HepG2 (cell line): Measurements from ENCODE around the gene HNF1B. TPM values are rescaled to one million over a fixed set of nuclear protein-coding genes. Genes with fewer than 3 reads are reported as not detected.

Experiments
- ARID2 ChIP-seq: sonication (generic); formaldehyde crosslinking; IDR thresholded peaks from 2 replicates; pipeline ENCODE4 v1.8.1; 2022; ENCODE audit warnings: mild to moderate bottlenecking, missing genetic modification reagents, borderline replicate concordance
- EED ChIP-seq: sonication (generic); formaldehyde crosslinking; IDR thresholded peaks from 2 replicates; pipeline ENCODE4 v1.5.0; 2020; ENCODE audit warnings: mild to moderate bottlenecking, missing genetic modification reagents
- EHMT2 ChIP-seq: fragments of 200-600 bp; sonication (generic); IDR thresholded peaks from 2 replicates; pipeline ENCODE4 v1.7.0; 2017; ENCODE audit warnings: antibody characterized with exemption, low read depth, low read length, borderline replicate concordance
- ELF4 ChIP-seq: sonication (generic); formaldehyde crosslinking; IDR thresholded peaks from 2 replicates; pipeline ENCODE4 v1.5.0; 2020; ENCODE audit warnings: missing genetic modification reagents, mild to moderate bottlenecking, moderate library complexity, borderline replicate concordance
- FOXA1 ChIP-seq, 2 experiments: fragments of 450-650 bp in 1 of 2; sonication (generic) in 1 of 2; formaldehyde crosslinking in 1 of 2; IDR thresholded peaks; 2 replicates each; pipeline versions ENCODE4 v1.4.0 to v1.6.1; 2016 to 2020; ENCODE audit warnings: missing genetic modification reagents in 1 of 2
- JUND ChIP-seq: sonication (generic); formaldehyde crosslinking; IDR thresholded peaks from 2 replicates; pipeline ENCODE4 v1.8.0; 2022; ENCODE audit warnings: mild to moderate bottlenecking, missing genetic modification reagents
- KMT2A ChIP-seq: sonication (generic); formaldehyde crosslinking; IDR thresholded peaks from 2 replicates; pipeline ENCODE4 v1.4.0; 2020; ENCODE audit warnings: missing genetic modification reagents
- NCOR1 ChIP-seq: fragments of 200-600 bp; sonication (generic); IDR thresholded peaks from 2 replicates; pipeline ENCODE4 v1.7.0; 2017; ENCODE audit warnings: antibody characterized with exemption, low read length, borderline replicate concordance
- PAF1 ChIP-seq: IDR thresholded peaks from 2 replicates; pipeline ENCODE4 v1.6.1; 2016; ENCODE audit warnings: missing genetic modification reagents, missing compliant biosample characterization
- PCBP2 ChIP-seq: fragments of 200-400 bp; formaldehyde crosslinking; optimal IDR thresholded peaks from 2 replicates; pipeline ENCODE3; 2018; ENCODE audit warnings: low read length, low read depth; ENCODE audit not compliant: poor library complexity, severe bottlenecking
- POLR2A ChIP-seq, 2 experiments: IDR thresholded peaks; 2 replicates each; pipeline ENCODE4 v1.6.1; 2011; ENCODE audit warnings: low read depth in 2 of 2, low read length in 2 of 2, mild to moderate bottlenecking in 1 of 2, moderate library complexity in 1 of 2; ENCODE audit not compliant: insufficient read depth in 1 of 2
- PRPF4 ChIP-seq: fragments of 200-400 bp; formaldehyde crosslinking; IDR thresholded peaks from 2 replicates; pipeline ENCODE4 v1.6.1; 2016; ENCODE audit warnings: low read length, low read depth; ENCODE audit not compliant: poor library complexity, severe bottlenecking
- SCMH1 ChIP-seq: sonication (generic); formaldehyde crosslinking; IDR thresholded peaks from 2 replicates; pipeline ENCODE4 v1.9.0; 2021; ENCODE audit warnings: missing genetic modification reagents, mild to moderate bottlenecking, borderline replicate concordance
- SOX5 ChIP-seq: IDR thresholded peaks from 2 replicates; pipeline ENCODE4 v1.6.1; 2016; ENCODE audit warnings: borderline replicate concordance
- SRF ChIP-seq: IDR thresholded peaks from 2 replicates; pipeline ENCODE4 v1.6.1; 2011; ENCODE audit warnings: mild to moderate bottlenecking, low read depth, low read length, moderate library complexity
- SRSF1 ChIP-seq: fragments of 200-400 bp; formaldehyde crosslinking; optimal IDR thresholded peaks from 2 replicates; pipeline ENCODE3; 2017; ENCODE audit warnings: mild to moderate bottlenecking, low read depth, low read length, moderate library complexity
- ZNF24 ChIP-seq: fragments of 450-650 bp; IDR thresholded peaks from 2 replicates; pipeline ENCODE4 v1.6.1; 2017; ENCODE audit warnings: antibody characterized with exemption, mild to moderate bottlenecking
- ZNF274 ChIP-seq: sonication (generic); formaldehyde crosslinking; IDR thresholded peaks from 2 replicates; pipeline ENCODE4 v1.5.1; 2020; ENCODE audit warnings: mild to moderate bottlenecking, missing genetic modification reagents
- ZNF460 ChIP-seq: sonication (generic); formaldehyde crosslinking; IDR thresholded peaks from 2 replicates; pipeline ENCODE4 v1.5.1; 2020; ENCODE audit warnings: missing genetic modification reagents, mild to moderate bottlenecking, borderline replicate concordance
- ZNF672 ChIP-seq: sonication (generic); formaldehyde crosslinking; IDR thresholded peaks from 2 replicates; pipeline ENCODE4 v1.8.1; 2022; ENCODE audit warnings: missing genetic modification reagents
- polyA plus RNA-seq, 8 experiments: library from polyadenylated mRNA; depleted of rRNA in 3 of 8; stranded (reverse) in 7 of 8; unstranded in 1 of 8; fragments of >200 nt; fragmentation: Illumina TruSeq in 4 of 8; extraction: Trizol in 4 of 8; gene quantifications; 2 replicates each; pipeline versions ENCODE4 v1.2.1 to v1.2.3, GENCODE V29; 2011 to 2016; ENCODE audit warnings: low read depth in 4 of 8, missing spikeins in 1 of 8, mixed read lengths in 1 of 8; ENCODE audit not compliant: insufficient read depth in 1 of 8
- total RNA-seq, 5 experiments: library from RNA; depleted of rRNA; stranded (reverse); fragments of >200 nt; fragmentation: Illumina TruSeq; extraction: Trizol; gene quantifications; 2 replicates each; pipeline ENCODE4 v1.2.3, GENCODE V29; 2016; ENCODE audit warnings: low read depth in 1 of 5
- TF ChIP-seq, protein P1 (sequence below): sonication (generic); formaldehyde crosslinking; IDR thresholded peaks from 2 replicates; pipeline ENCODE4 v1.8.1; 2023; ENCODE audit warnings: mild to moderate bottlenecking, moderate library complexity, missing genetic modification reagents
- TF ChIP-seq, protein P2 (sequence below): sonication (generic); formaldehyde crosslinking; IDR thresholded peaks from 2 replicates; pipeline ENCODE4 v1.5.0; 2020; ENCODE audit warnings: mild to moderate bottlenecking, low read depth, missing genetic modification reagents, borderline replicate concordance
- TF ChIP-seq, protein P3 (sequence below): sonication (generic); formaldehyde crosslinking; IDR thresholded peaks from 2 replicates; pipeline ENCODE4 v1.4.0; 2020; ENCODE audit warnings: mild to moderate bottlenecking, missing genetic modification reagents
- TF ChIP-seq, protein P4 (sequence below): sonication (generic); formaldehyde crosslinking; IDR thresholded peaks from 2 replicates; pipeline ENCODE4 v1.4.0; 2020; ENCODE audit warnings: mild to moderate bottlenecking, missing genetic modification reagents
- TF ChIP-seq, protein P5 (sequence below), 2 experiments: fragments of 450-650 bp in 1 of 2; sonication (generic) in 1 of 2; formaldehyde crosslinking; IDR thresholded peaks; 2 replicates each; pipeline versions ENCODE4 v1.5.0 to v1.8.0; 2020 to 2022; ENCODE audit warnings: mild to moderate bottlenecking in 1 of 2, missing genetic modification reagents in 1 of 2

Gene HNF1B
- total and polyA plus RNA-seq, 2 of the 13 experiments (the other 11 are each of a cell fraction or from before 2014, with no cell fraction given), result 1.9 to 5.3 TPM

DNA sequence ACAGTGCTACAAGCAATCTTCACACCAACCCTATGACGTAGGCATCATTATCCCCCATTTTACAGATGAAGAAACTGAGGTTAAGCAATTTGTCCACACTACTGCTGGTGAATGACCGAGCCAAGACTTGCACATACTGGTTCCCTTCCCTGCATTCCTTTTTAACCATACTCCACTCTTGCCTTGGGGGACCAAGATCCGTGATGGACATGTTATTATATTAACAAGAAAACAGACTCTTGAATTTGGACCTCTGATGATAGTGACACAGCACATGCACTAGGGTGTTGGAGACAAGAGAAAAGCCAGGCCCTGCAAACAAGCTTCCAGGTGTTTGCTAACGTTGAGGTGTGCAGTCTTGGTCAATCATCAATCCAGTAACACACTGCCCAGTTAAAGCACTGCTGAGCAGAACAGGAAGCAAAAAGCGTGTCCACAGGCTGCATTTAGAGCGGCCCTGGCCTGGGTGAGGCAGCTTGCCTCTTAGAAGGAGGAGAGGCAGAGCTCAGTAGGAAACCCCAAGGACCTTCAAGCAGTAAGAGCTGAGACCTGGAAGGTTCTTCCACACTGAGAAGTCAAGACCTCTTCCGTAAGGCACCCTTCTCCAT lies 36.7 kb downstream of the HNF1B start (continued):
- TF ChIP-seq, protein P1, sequence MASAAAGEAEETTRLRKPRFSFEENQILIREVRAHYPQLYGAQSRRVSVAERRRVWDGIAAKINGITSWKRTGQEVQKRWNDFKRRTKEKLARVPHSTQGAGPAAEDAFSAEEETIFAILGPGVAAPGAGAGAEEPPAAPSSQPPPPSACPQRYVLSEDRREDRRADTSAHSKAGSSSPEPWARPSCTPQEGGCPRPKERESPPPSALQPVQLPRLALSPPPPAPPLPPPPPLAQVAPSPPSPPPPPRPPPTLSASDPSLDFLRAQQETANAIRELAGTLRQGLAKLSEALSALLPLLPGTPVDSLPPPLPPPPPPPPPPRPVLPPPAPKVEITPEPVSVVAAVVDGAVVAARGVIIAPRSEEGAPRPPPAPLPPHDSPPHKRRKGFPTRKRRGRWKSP (CRISPR knock-in tag), result no peak
- TF ChIP-seq EHMT2 (no peak; the same call in 1 of the 2 replicates), KMT2A (CRISPR knock-in tag) (no peak), FOXA1 (IDR thresholded peaks at IDR 0.05) (no peak), FOXA1 (CRISPR knock-in tag; IDR thresholded peaks at IDR 0.05) (peak; percentile 63), NCOR1 (0 out of 2 replicates have a peak, but pooled peaks have one; percentile 22), SCMH1 (CRISPR knock-in tag) (no peak), POLR2A (IDR thresholded peaks at IDR 0.05; ENCODE audit: insufficient read depth in 1 of 2, low read depth in 2 of 2, low read length in 2 of 2) (peak; percentile 84 to 93), JUND (CRISPR knock-in tag) (no peak), ZNF672 (no peak), PRPF4 (no peak), ARID2 (CRISPR knock-in tag) (no peak), SRSF1 (no peak), ZNF460 (CRISPR knock-in tag) (no peak), PAF1 (no peak), SRF (no peak), EED (CRISPR knock-in tag) (no peak), ZNF274 (CRISPR knock-in tag) (0 out of 2 replicates have a peak, but pooled peaks have one; percentile 25), SOX5 (CRISPR knock-in tag) (peak; percentile 86), ELF4 (CRISPR knock-in tag) (no peak), PCBP2 (no peak), ZNF24 (no peak)
- TF ChIP-seq, protein P2, sequence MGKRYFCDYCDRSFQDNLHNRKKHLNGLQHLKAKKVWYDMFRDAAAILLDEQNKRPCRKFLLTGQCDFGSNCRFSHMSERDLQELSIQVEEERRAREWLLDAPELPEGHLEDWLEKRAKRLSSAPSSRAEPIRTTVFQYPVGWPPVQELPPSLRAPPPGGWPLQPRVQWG (CRISPR knock-in tag), result no peak
- TF ChIP-seq, protein P3, sequence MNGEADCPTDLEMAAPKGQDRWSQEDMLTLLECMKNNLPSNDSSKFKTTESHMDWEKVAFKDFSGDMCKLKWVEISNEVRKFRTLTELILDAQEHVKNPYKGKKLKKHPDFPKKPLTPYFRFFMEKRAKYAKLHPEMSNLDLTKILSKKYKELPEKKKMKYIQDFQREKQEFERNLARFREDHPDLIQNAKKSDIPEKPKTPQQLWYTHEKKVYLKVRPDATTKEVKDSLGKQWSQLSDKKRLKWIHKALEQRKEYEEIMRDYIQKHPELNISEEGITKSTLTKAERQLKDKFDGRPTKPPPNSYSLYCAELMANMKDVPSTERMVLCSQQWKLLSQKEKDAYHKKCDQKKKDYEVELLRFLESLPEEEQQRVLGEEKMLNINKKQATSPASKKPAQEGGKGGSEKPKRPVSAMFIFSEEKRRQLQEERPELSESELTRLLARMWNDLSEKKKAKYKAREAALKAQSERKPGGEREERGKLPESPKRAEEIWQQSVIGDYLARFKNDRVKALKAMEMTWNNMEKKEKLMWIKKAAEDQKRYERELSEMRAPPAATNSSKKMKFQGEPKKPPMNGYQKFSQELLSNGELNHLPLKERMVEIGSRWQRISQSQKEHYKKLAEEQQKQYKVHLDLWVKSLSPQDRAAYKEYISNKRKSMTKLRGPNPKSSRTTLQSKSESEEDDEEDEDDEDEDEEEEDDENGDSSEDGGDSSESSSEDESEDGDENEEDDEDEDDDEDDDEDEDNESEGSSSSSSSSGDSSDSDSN, result peak; percentile 54; the same call in 1 of the 2 replicates
- TF ChIP-seq, protein P4, sequence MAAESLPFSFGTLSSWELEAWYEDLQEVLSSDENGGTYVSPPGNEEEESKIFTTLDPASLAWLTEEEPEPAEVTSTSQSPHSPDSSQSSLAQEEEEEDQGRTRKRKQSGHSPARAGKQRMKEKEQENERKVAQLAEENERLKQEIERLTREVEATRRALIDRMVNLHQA, result no peak
- TF ChIP-seq, protein P5, sequence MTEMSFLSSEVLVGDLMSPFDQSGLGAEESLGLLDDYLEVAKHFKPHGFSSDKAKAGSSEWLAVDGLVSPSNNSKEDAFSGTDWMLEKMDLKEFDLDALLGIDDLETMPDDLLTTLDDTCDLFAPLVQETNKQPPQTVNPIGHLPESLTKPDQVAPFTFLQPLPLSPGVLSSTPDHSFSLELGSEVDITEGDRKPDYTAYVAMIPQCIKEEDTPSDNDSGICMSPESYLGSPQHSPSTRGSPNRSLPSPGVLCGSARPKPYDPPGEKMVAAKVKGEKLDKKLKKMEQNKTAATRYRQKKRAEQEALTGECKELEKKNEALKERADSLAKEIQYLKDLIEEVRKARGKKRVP (CRISPR knock-in tag; IDR thresholded peaks at IDR 0.05), result no peak
